Measurements from ENCODE around the gene ADAMTS13.
A peak's percentile ranks its signal among the peaks of the same experiment; 100 is the strongest.

Gene ADAMTS13

GRCh38 chr9:133393399-133393798 lies 28.8 kb upstream of the ADAMTS13 start:
- DNase-seq, result no peak

- DNase-seq, result no peak
These were observed 27.4 kb upstream of the ADAMTS13 start for GRCh38 chr9:133394687-133395271.

- no peak for DNase-seq
These were observed 25.2 kb upstream of the ADAMTS13 start for GRCh38 chr9:133396952-133397351.

GRCh38 chr9:133397370-133397769 lies 24.8 kb upstream of the ADAMTS13 start:
- DNase-seq, result no peak

GRCh38 chr9:133397895-133398294 lies 24.3 kb upstream of the ADAMTS13 start:
- DNase-seq, result no peak

- no peak for DNase-seq
These were observed 21.9 kb upstream of the ADAMTS13 start for GRCh38 chr9:133400292-133400691.

- no peak for DNase-seq
These were observed 20.6 kb upstream of the ADAMTS13 start for GRCh38 chr9:133401588-133401987.

GRCh38 chr9:133402689-133403088 lies 19.5 kb upstream of the ADAMTS13 start:
- no peak for DNase-seq

GRCh38 chr9:133403766-133404453 lies 18.3 kb upstream of the ADAMTS13 start:
- DNase-seq, result peak; percentile 48

GRCh38 chr9:133404454-133405002 lies 17.6 kb upstream of the ADAMTS13 start:
- DNase-seq, result no peak

- no peak for DNase-seq
These were observed 16.4 kb upstream of the ADAMTS13 start for GRCh38 chr9:133405508-133406438.

- DNase-seq, result peak; percentile 78
These were observed 15.5 kb upstream of the ADAMTS13 start for GRCh38 chr9:133406480-133407307.

GRCh38 chr9:133408042-133408441 lies 14.1 kb upstream of the ADAMTS13 start:
- no peak for DNase-seq

- DNase-seq, result no peak
These were observed 7.0 kb upstream of the ADAMTS13 start for GRCh38 chr9:133415170-133415569.

GRCh38 chr9:133417541-133418461 lies 4.4 kb upstream of the ADAMTS13 start, which contains the start of gene REXO4:
REXO4 (minus strand) TSS chr9:133418010; CDS start chr9:133417844, 166 bp downstream.
- DNase-seq, result peak; percentile 82

GRCh38 chr9:133419005-133419404 lies 3.2 kb upstream of the ADAMTS13 start:
- no peak for DNase-seq

- peak; percentile 66 for DNase-seq
These were observed 1.8 kb upstream of the ADAMTS13 start for GRCh38 chr9:133420392-133420827.

- DNase-seq, result no peak
These were observed 1.0 kb downstream of the ADAMTS13 start for GRCh38 chr9:133423216-133423615.

GRCh38 chr9:133424187-133424586 lies 2.0 kb downstream of the ADAMTS13 start:
- no peak for DNase-seq

- DNase-seq, result no peak
These were observed 3.0 kb downstream of the ADAMTS13 start for GRCh38 chr9:133425049-133425632.

GRCh38 chr9:133426011-133426410 lies 3.8 kb downstream of the ADAMTS13 start:
- no peak for DNase-seq

Data from CD4-positive, alpha-beta T cell treated with Interferon gamma for 1 hour (primary cell).